WTC11 (cell line): Measurements from ENCODE around the gene GNPDA1. TPM values are rescaled to one million over a fixed set of nuclear protein-coding genes. Genes with fewer than 3 reads are reported as not detected.
"Not testable (repeated sequence)": the region's sequence is repeated elsewhere in the genome, so short reads cannot be mapped to it uniquely, and the experiment has no call there.

Experiments
- ATAC-seq: fragments of 200-7000 bp; cut with Tn5 transposase; 2 replicates; pipeline ENCODE4 v1.10.0; 2021; ENCODE audit warnings: mild to moderate bottlenecking, moderate library complexity
- CTCF ChIA-PET: fragments of 300-600 bp; sonication (Branson Sonifier 250); formaldehyde crosslinking; loops from one replicate; lab custom pipeline; 2021; ENCODE audit warnings: antibody characterized with exemption; lab: Charles Lee
- POLR2A ChIA-PET: fragments of 350-600 bp; sonication (Branson Sonifier 250); formaldehyde crosslinking; loops from one replicate; lab custom pipeline; 2021; ENCODE audit warnings: antibody characterized with exemption; lab: Charles Lee
- DNase-seq: peaks from one replicate; pipeline ENCODE4 v3.0.0; 2021; ENCODE audit warnings: low spot score
- H3K27ac Mint-ChIP-seq: 2 replicates; pipeline ENCODE4 v1.8.0; 2021; ENCODE audit warnings: mixed read lengths
- H3K27me3 Mint-ChIP-seq: 2 replicates; pipeline ENCODE4 v1.8.0; 2021; ENCODE audit warnings: low read depth, mild to moderate bottlenecking, moderate library complexity, mixed read lengths
- H3K36me3 Mint-ChIP-seq: 2 replicates; pipeline ENCODE4 v1.8.0; 2021; ENCODE audit warnings: mixed read lengths
- H3K4me1 Mint-ChIP-seq: 2 replicates; pipeline ENCODE4 v1.8.0; 2022; ENCODE audit warnings: mixed read lengths
- H3K4me3 Mint-ChIP-seq: 2 replicates; pipeline ENCODE4 v1.8.0; 2021; ENCODE audit warnings: mild to moderate bottlenecking, moderate library complexity, mixed read lengths
- H3K9me3 Mint-ChIP-seq: 2 replicates; pipeline ENCODE4 v1.8.0; 2021; ENCODE audit warnings: mixed read lengths
- ATF6 ChIP-seq: sonication (generic); formaldehyde crosslinking; IDR thresholded peaks from 2 replicates; pipeline ENCODE4 v1.8.1; 2023; ENCODE audit warnings: mild to moderate bottlenecking, missing genetic modification reagents
- E2F1 ChIP-seq: sonication (generic); formaldehyde crosslinking; IDR thresholded peaks from 2 replicates; pipeline ENCODE4 v1.8.0; 2022; ENCODE audit warnings: mild to moderate bottlenecking, missing genetic modification reagents
- ETV6 ChIP-seq: sonication (generic); formaldehyde crosslinking; IDR thresholded peaks from 2 replicates; pipeline ENCODE4 v1.8.1; 2022; ENCODE audit warnings: mild to moderate bottlenecking, missing genetic modification reagents
- FOXK1 ChIP-seq: sonication (generic); formaldehyde crosslinking; IDR thresholded peaks from 2 replicates; pipeline ENCODE4 v1.8.0; 2022; ENCODE audit warnings: mild to moderate bottlenecking, moderate library complexity, missing genetic modification reagents
- GRHL2 ChIP-seq: fragments of 250-450 bp; sonication (Bioruptor Pico); IDR thresholded peaks from 2 replicates; pipeline ENCODE4 v1.8.0; 2022; ENCODE audit warnings: mild to moderate bottlenecking, moderate library complexity; ENCODE audit not compliant: insufficient replicate concordance, severe bottlenecking
- HMGXB4 ChIP-seq: sonication (generic); formaldehyde crosslinking; IDR thresholded peaks from 2 replicates; pipeline ENCODE4 v1.8.1; 2023; ENCODE audit warnings: mild to moderate bottlenecking, moderate library complexity, missing genetic modification reagents
- JAZF1 ChIP-seq: fragments of 250-450 bp; sonication (Bioruptor Pico); IDR thresholded peaks from 2 replicates; pipeline ENCODE4 v1.9.0; 2021; ENCODE audit warnings: moderate library complexity, mild to moderate bottlenecking, inconsistent platforms
- JUN ChIP-seq: sonication (generic); formaldehyde crosslinking; IDR thresholded peaks from 2 replicates; pipeline ENCODE4 v1.8.0; 2023; ENCODE audit warnings: mild to moderate bottlenecking, missing genetic modification reagents
- NFYB ChIP-seq: sonication (generic); formaldehyde crosslinking; conservative IDR thresholded peaks from 2 replicates; pipeline ENCODE4 v1.8.0; 2022; ENCODE audit warnings: low read depth, missing genetic modification reagents
- TEAD4 ChIP-seq: sonication (generic); formaldehyde crosslinking; IDR thresholded peaks from 2 replicates; pipeline ENCODE4 v1.8.0; 2022; ENCODE audit warnings: mild to moderate bottlenecking, missing genetic modification reagents
- ZNF281 ChIP-seq: sonication (generic); formaldehyde crosslinking; IDR thresholded peaks from 2 replicates; pipeline ENCODE4 v1.8.0; 2023; ENCODE audit warnings: mild to moderate bottlenecking, missing genetic modification reagents
- ZNF425 ChIP-seq: fragments of 250-450 bp; sonication (Bioruptor Pico); conservative IDR thresholded peaks from 2 replicates; pipeline ENCODE4 v1.9.0; 2021; ENCODE audit warnings: mild to moderate bottlenecking
- total RNA-seq: library from RNA; stranded (reverse); gene quantifications from 3 replicates; pipeline ENCODE4 v1.2.3, GENCODE V29; 2021

Gene GNPDA1
- total RNA-seq, 1 experiment from 2014 or later, result 54.8 TPM

GRCh38 chr5:142055301-142055700 lies 42.5 kb upstream of the GNPDA1 start (continued):
- TF ChIP-seq ZNF281 (CRISPR knock-in tag) (no peak), ATF6 (CRISPR knock-in tag) (no peak), GRHL2 (CRISPR knock-in tag) (no peak), FOXK1 (no peak)

GRCh38 chr5:142053426-142054151 lies 40.8 kb upstream of the GNPDA1 start:
- H3K27me3 Mint-ChIP-seq, result 0 out of 2 replicates have a peak, but pooled peaks cover 2% of the 10 kb centered on the region
- TF ChIP-seq HMGXB4 (CRISPR knock-in tag) (no peak), TEAD4 (CRISPR knock-in tag) (no peak), JAZF1 (CRISPR knock-in tag) (no peak)
- ChIA-PET POLR2A (interaction anchor here (0.6 kb wide), 2 partner anchors 84 to 89 kb away, joined by 3 to 4 read pairs; no protein-coding TSS in a partner anchor), CTCF (interaction anchor here (0.6 to 2.9 kb wide), 10 partner anchors 9 to 666 kb away, joined by 3 to 17 read pairs (median 4); partner anchors contain the start of genes GNPDA1 and PCDHGB4)
- DNase-seq (no peak), ATAC-seq (peak; percentile 69)
- H3K4me1 Mint-ChIP-seq, result peaks cover 35% of the 10 kb centered on the region
- 0 out of 2 replicates have a peak overlapping the region, but pooled peaks have one; percentile 44 for H3K27ac Mint-ChIP-seq
- no peak overlapping the region for H3K4me3 Mint-ChIP-seq
- H3K9me3 Mint-ChIP-seq, result no peaks in the 10 kb centered on the region
- H3K36me3 Mint-ChIP-seq, result no peaks in the 10 kb centered on the region

GRCh38 chr5:142052026-142052425 lies 39.2 kb upstream of the GNPDA1 start:
- not testable (repeated sequence) for H3K9me3 Mint-ChIP-seq, DNase-seq, H3K4me3 Mint-ChIP-seq, H3K36me3 Mint-ChIP-seq, ATAC-seq, H3K27ac Mint-ChIP-seq, H3K27me3 Mint-ChIP-seq
- ChIA-PET POLR2A (interaction anchor here (0.7 kb wide), 2 partner anchors 26 to 205 kb away, joined by 3 to 6 read pairs; no protein-coding TSS in a partner anchor), CTCF (interaction anchor here (0.6 to 0.9 kb wide), 4 partner anchors 40 to 603 kb away, joined by 3 to 4 read pairs (median 3); no protein-coding TSS in a partner anchor)
- H3K4me1 Mint-ChIP-seq, result peaks cover 34% of the 10 kb centered on the region

- DNase-seq (peak; percentile 36), ATAC-seq (peak; percentile 85)
- Mint-ChIP-seq H3K27ac (peak overlapping the region; percentile 58), H3K4me1 (peaks cover 18% of the 10 kb centered on the region), H3K36me3 (no peaks in the 10 kb centered on the region), H3K27me3 (0 out of 2 replicates have a peak, but pooled peaks cover 4% of the 10 kb centered on the region), H3K9me3 (peaks cover 5% of the 10 kb centered on the region; the same call in 1 of the 2 replicates), H3K4me3 (no peak overlapping the region)
- CTCF ChIA-PET, result interaction anchor here (0.5 to 2.1 kb wide), 19 partner anchors 16 to 309 kb away, joined by 3 to 20 read pairs (median 4); partner anchors contain the start of genes GNPDA1, NDFIP1 and RNF14
- POLR2A ChIA-PET, result interaction anchor here (0.5 to 1.2 kb wide), 5 partner anchors 16 to 189 kb away, joined by 3 to 8 read pairs (median 3); partner anchors contain the start of gene GNPDA1
- TF ChIP-seq NFYB (CRISPR knock-in tag), result no peak
- TF ChIP-seq JUN (CRISPR knock-in tag), result no peak
- no peak for TF ChIP-seq E2F1
- no peak for TF ChIP-seq ZNF425 (CRISPR knock-in tag)
- TF ChIP-seq ETV6 (CRISPR knock-in tag), result 0 out of 2 replicates have a peak, but pooled peaks have one; percentile 41
Observed at GRCh38 chr5:142048272-142048671, 35.4 kb upstream of the GNPDA1 start.
